Measurements from ENCODE around the gene MAPK10.

GRCh38 chr4:86098691-86099090, 261.2 kb downstream of the MAPK10 start:
- 0 out of 4 replicates have a peak, but pooled peaks of 1 of the 2 experiments have one; percentile 8 for TF ChIP-seq CTCF (conservative IDR thresholded peaks at IDR 0.05; ENCODE audit: low read depth in 2 of 2)
- no peak for TF ChIP-seq EZH2 (IDR thresholded peaks at IDR 0.05; ENCODE audit: low read depth, unreplicated experiment)
- no peak for TF ChIP-seq CREB1 (CRISPR knock-in tag; IDR thresholded peaks at IDR 0.05; ENCODE audit: low read depth)
- TF ChIP-seq, protein P1, sequence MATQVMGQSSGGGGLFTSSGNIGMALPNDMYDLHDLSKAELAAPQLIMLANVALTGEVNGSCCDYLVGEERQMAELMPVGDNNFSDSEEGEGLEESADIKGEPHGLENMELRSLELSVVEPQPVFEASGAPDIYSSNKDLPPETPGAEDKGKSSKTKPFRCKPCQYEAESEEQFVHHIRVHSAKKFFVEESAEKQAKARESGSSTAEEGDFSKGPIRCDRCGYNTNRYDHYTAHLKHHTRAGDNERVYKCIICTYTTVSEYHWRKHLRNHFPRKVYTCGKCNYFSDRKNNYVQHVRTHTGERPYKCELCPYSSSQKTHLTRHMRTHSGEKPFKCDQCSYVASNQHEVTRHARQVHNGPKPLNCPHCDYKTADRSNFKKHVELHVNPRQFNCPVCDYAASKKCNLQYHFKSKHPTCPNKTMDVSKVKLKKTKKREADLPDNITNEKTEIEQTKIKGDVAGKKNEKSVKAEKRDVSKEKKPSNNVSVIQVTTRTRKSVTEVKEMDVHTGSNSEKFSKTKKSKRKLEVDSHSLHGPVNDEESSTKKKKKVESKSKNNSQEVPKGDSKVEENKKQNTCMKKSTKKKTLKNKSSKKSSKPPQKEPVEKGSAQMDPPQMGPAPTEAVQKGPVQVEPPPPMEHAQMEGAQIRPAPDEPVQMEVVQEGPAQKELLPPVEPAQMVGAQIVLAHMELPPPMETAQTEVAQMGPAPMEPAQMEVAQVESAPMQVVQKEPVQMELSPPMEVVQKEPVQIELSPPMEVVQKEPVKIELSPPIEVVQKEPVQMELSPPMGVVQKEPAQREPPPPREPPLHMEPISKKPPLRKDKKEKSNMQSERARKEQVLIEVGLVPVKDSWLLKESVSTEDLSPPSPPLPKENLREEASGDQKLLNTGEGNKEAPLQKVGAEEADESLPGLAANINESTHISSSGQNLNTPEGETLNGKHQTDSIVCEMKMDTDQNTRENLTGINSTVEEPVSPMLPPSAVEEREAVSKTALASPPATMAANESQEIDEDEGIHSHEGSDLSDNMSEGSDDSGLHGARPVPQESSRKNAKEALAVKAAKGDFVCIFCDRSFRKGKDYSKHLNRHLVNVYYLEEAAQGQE (IDR thresholded peaks at IDR 0.05; ENCODE audit: unreplicated experiment), result no peak
- no peak for TF ChIP-seq NANOG (IDR thresholded peaks at IDR 0.05; ENCODE audit: borderline replicate concordance)
- no peak for TF ChIP-seq JUNB (IDR thresholded peaks at IDR 0.05; ENCODE audit: unreplicated experiment)
- no peak for TF ChIP-seq POLR2AphosphoS5 (IDR thresholded peaks at IDR 0.05; ENCODE audit: low read depth)
- no peak for TF ChIP-seq ZNF331 (CRISPR knock-in tag; IDR thresholded peaks at IDR 0.05; ENCODE audit: low read depth)
- TF ChIP-seq EZH2phosphoT487 (IDR thresholded peaks at IDR 0.05; ENCODE audit: unreplicated experiment), result no peak
- TF ChIP-seq STAT1 (IDR thresholded peaks at IDR 0.05; ENCODE audit: unreplicated experiment), result no peak
- TF ChIP-seq, protein P2, sequence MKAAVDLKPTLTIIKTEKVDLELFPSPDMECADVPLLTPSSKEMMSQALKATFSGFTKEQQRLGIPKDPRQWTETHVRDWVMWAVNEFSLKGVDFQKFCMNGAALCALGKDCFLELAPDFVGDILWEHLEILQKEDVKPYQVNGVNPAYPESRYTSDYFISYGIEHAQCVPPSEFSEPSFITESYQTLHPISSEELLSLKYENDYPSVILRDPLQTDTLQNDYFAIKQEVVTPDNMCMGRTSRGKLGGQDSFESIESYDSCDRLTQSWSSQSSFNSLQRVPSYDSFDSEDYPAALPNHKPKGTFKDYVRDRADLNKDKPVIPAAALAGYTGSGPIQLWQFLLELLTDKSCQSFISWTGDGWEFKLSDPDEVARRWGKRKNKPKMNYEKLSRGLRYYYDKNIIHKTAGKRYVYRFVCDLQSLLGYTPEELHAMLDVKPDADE (IDR thresholded peaks at IDR 0.05), result no peak

Data from GM23338 (cell line).